GM18498 (cell line): ENCODE measurements around the gene KRT73.

Experiments
- ATAC-seq: cut with Tn5 transposase; IDR thresholded peaks from one replicate; pipeline ENCODE4 v1.9.1; 2021; ENCODE audit warnings: mild to moderate bottlenecking, moderate library complexity; ENCODE audit not compliant: unreplicated experiment

KRT73 gene

GRCh38 chr12:52618216-52618615 lies at the start of gene KRT73:
TSS of gene KRT73 (minus strand) at chr12:52618559. CDS start at chr12:52618524, 35 bp downstream.
- ATAC-seq, result no peak

DNA sequence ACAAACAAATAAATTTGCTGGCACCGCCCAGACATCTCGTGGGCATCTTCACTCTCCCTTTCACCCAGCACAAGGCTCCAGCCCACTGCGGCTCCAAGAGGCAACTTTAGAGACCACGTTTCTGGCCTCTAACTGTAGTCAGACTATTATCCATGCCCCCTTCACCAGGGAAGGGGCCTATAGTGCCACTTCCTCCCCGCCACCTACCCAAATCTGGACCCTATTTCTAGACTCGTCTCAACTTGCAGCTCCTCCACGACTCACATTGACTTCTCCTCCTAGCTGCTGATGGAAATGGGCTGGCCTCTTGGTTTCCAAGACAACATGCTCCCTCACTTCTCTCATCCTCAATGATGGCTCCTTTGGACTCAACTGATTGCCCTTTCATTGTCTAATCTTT lies 49.6 kb upstream of the KRT73 start:
- ATAC-seq, result no peak

GRCh38 chr12:52667509-52667908 lies 49.1 kb upstream of the KRT73 start:
- no peak for ATAC-seq

DNA sequence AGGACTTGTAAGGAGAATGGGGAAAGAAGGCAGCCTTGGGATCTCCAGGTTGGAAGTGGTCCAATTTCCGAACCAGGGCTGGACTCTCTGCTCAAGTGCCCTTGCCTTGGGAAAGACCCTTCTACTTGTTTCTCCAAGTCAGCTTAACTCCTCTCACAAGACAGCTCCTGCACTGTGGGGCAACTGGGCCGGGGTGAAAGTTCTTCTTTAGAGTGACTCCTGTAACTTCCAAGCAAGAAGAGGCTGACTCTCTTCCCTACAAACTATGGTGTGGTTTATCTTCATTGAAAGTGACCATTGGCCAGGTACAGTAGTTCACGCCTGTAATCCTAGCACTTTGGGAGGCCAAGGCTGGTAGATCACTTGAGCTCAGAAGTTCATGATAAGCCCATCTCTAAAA lies 48.1 kb upstream of the KRT73 start:
- ATAC-seq, result no peak

- ATAC-seq, result no peak
Measured at GRCh38 chr12:52663420-52663819, 45.1 kb upstream of the KRT73 start.

- ATAC-seq, result no peak
Measured at GRCh38 chr12:52662918-52663229, 44.5 kb upstream of the KRT73 start.

- no peak for ATAC-seq
Measured at GRCh38 chr12:52662093-52662917, 43.9 kb upstream of the KRT73 start.

GRCh38 chr12:52661668-52662067 lies 43.3 kb upstream of the KRT73 start:
- ATAC-seq, result no peak

- ATAC-seq, result no peak
Measured at GRCh38 chr12:52660934-52661499, 42.7 kb upstream of the KRT73 start.

DNA sequence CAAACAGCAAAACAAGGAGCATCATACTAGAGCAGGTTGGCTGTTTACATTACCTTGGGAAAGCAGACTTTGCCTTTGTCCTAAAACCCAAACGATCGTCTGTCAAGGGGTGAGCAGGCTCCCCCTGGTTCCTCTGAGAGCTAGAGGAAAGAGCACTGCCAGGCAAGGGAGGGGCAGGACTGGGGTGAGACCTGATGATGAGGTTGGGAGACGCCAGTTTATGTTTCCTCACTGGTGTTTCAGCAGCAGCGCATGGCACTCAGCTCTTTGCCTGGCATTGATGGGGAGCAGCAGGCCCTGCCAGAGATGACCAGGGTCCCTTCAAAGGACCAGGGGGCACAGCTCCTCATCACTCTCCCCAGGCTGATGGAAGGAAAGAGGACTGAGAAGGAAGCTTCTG lies 41.6 kb upstream of the KRT73 start:
- no peak for ATAC-seq

GRCh38 chr12:52659395-52659794 lies 41.0 kb upstream of the KRT73 start:
- ATAC-seq, result no peak

GRCh38 chr12:52658196-52658595 lies 39.8 kb upstream of the KRT73 start:
- no peak for ATAC-seq

GRCh38 chr12:52657250-52657902 lies 39.0 kb upstream of the KRT73 start:
- ATAC-seq, result no peak

DNA sequence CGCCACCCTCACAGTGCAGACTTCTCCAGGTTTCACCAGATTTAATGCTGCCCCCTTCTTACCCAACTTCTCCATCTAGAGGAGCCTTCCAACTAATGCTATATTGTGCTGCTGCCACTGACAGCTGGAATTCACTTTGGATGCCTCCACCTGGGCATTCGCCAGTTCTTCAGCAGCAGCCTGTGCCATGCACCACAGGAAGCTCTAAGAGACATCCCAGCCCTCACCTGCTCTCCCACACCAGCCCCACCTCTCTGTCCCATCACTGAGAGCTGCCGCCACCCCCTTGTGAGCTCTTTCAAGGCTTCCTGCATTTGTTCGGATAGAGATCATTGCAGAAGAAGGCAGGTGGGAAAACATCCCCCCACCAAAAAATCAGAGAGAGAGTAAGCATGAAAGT lies 38.3 kb upstream of the KRT73 start:
- ATAC-seq, result no peak

DNA sequence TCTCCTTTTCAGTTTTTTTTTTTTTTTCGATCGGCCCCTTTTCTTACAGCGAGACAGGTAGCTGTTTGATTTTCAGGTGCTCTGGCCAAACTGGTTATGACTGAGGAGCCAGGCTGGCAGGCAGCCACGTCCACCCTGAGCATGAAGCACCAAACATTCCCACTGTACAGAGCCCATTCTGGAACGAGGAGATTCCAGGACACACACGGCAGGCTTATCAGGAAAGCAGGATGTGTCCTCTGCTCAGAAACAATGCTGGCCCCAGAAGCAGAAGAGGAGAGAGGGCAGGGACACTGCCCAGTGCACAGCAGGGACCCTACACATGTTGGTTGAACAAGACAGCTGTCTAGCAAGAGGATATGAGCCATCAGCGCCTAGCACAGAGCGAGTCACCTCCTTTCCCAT lies 37.4 kb upstream of the KRT73 start:
- ATAC-seq, result no peak

DNA sequence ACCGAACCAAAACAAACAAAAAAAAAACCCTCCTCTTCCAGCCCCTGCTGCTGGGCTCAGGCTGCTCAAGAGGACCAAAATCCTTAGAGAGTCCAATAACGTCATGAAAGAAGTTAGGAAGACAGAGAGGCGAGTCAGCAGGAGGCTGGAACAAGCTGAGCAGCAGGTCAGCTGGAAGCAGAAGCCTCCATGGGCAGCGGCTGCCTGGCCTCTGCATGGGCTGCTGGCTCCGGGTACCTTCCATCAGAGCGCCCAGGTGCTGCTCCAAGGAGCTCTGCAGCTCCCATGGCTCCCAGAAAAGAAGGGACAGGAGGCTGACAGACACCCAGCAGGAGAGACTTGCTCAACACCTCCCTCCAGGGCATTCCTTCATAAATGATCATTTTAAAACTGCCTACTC lies 36.9 kb upstream of the KRT73 start:
- ATAC-seq, result no peak

DNA sequence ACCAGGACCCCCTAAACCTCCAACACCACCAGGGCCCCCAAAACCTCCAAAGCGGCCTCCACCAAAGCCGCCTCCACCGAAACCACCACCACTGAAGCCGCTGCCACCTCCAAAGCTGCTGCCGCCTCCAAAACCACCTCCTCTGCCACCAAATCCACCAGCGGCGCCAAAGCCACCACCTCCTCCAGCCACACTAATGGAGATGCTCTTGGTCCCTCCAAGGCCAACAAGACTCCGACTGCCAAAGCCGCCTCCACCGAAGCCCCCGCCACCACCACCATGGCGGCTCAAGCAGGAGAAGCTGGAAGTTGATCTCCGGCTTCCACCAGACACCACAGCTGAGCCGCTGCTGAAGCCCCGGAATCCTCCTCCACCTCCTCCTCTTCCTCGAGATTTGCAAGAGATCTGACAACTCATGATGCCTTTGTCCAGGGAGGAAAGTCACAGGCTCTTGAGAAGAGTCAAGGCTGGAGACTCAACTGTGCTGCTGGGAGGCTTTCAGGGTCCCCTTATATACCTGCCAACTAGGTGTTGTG lies 33.4 kb upstream of the KRT73 start, which contains the start of gene KRT2:
Gene KRT2 (minus strand): TSS at position 486 of the 536 bp plus-strand sequence. CDS start 69 bp downstream, at position 417.
- no peak for ATAC-seq

DNA sequence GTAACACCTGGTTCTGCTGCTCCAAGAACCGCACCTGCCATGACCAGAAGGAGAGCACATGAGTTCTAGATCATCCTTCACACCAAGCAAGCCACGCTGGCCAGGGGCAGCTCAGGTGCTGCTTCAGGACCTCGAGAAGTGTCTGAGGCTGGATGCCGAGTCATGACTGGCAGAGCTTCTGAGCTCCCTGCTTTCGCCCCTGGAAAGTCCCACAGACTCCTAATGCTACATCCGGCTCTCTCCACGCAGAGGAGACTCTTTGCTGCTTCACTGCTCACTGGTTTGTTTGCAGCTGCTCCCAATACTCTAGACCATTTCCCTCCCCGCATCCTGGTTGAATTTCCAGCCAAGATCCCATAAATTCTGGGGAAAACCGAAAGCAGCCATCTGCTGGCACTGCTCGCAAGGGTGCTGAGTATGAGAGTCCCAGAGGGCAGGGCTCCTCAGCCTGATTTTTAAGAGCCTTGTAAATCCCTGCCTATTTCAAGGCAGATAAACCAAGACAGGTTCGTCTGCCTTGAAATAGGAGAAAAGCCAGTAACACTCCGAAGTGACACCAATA lies 32.2 kb upstream of the KRT73 start:
- ATAC-seq, result no peak

DNA sequence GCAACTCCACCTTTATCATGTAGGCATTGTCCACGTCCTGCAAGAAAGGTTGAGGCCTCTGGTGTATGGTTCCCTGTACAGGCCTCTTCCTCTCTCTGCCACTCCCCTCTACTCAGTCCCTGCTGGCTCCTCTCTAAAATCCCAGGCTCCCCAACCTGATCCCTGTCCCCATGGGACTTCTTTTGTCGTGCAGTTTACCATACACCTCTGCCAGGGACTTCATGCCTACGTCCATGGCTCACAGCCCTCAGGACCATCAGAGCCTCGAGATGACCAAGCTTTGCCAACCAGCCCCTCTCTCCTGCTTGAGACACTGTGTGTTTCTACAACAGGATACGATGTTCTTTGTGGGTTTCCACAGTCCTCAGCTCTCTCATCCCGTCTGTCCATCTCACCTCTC lies 30.7 kb upstream of the KRT73 start:
- no peak for ATAC-seq

GRCh38 chr12:52648012-52648550 lies 29.7 kb upstream of the KRT73 start:
- ATAC-seq, result no peak

DNA sequence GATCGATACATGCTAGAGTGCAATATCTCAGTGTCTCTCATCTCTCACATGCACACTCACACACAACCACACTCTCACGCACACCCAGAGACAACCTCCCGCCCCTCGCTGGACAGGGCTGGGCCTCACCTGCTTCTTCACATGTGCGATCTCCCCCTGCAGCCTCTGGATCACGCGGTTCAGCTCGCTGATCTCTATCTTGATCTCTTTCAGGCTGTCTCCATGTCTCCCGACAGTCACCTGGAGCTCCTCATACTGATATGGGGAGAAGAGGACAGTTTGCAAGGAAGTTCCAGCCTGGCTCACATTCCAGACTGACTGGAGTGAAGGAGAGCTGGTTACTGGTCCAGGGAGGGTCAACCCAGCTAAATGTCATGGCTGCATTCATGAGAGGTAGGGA lies 29.2 kb upstream of the KRT73 start:
- no peak for ATAC-seq
